IPS DF 6.9 (cell line): ENCODE measurements around the gene DYNC2I2.
"Not testable (repeated sequence)": the region's sequence is repeated elsewhere in the genome, so short reads cannot be mapped to it uniquely, and the experiment has no call there.

Source experiments
- DNase-seq: peaks from one replicate; pipeline ENCODE4 v3.0.0-alpha.2; 2013; ENCODE audit warnings: low read depth, low spot score
- H3K27ac ChIP-seq: one replicate; pipeline ENCODE4 v1.5.1; 2013; ENCODE audit warnings: low read length, control low read depth
- H3K27me3 ChIP-seq: 2 replicates; pipeline ENCODE4 v1.6.1; 2013; ENCODE audit warnings: mild to moderate bottlenecking, low read length; ENCODE audit not compliant: control insufficient read depth, insufficient read depth
- H3K36me3 ChIP-seq: 2 replicates; pipeline ENCODE4 v1.6.1; 2013; ENCODE audit warnings: low read length; ENCODE audit not compliant: control insufficient read depth, insufficient read depth
- H3K4me1 ChIP-seq: 2 replicates; pipeline ENCODE4 v1.6.1; 2013; ENCODE audit warnings: low read length; ENCODE audit not compliant: control insufficient read depth, insufficient read depth
- H3K4me3 ChIP-seq: 2 replicates; pipeline ENCODE4 v1.5.1; 2013; ENCODE audit warnings: mild to moderate bottlenecking, low read length
- H3K9me3 ChIP-seq: 2 replicates; pipeline ENCODE4 v1.6.1; 2013; ENCODE audit warnings: low read length, inconsistent platforms; ENCODE audit not compliant: control insufficient read depth, insufficient read depth
- WGBS: extraction: QIAGEN DNeasy Blood & Tissue Kit; methylation state at CpG from one replicate; pipeline ENCODE4 v1.1.7; 2013; ENCODE audit warnings: mixed read lengths, missing lambda C conversion rate; ENCODE audit not compliant: insufficient read length, insufficient coverage; 5-methylcytosine and 5-hydroxymethylcytosine counted together

Gene DYNC2I2

DNA sequence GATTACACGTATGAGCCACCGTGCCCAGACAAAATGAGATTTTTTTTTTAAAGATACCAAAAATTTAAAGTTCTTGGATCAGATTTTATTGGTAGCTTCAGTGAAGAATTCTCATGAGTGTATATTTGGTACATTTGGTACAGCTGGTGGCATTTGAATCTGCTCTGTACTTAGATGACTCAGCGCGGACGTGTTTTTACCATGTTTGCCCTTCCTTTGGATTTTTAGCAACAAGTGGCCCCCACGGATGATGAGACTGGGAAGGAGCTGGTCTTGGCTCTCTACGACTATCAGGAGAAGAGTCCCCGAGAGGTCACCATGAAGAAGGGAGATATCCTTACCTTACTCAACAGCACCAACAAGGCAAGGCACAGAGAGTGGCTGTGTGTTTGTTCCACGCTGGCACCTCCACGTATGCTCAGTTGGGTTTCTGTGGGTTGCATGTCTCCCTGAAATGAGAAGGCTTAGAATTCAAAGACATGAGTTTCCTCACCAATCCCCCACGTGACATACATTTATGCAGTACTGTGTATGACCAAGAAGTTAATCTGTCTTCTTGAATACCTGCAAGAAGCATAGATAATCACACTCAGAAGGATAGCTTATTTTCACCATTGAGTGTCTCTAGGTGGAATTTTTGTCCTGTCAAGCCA, 67.9 kb downstream of the DYNC2I2 start:
- Histone ChIP-seq H3K4me1 (no peaks in the 10 kb centered on the region), H3K9me3 (no peaks in the 10 kb centered on the region), H3K36me3 (peaks cover 36% of the 10 kb centered on the region), H3K27me3 (no peaks in the 10 kb centered on the region), H3K4me3 (no peak overlapping the region), H3K27ac (no peak overlapping the region)
- WGBS: no CpG with 5 or more reads among the region's 11 CpGs
- no peak for DNase-seq

DNA sequence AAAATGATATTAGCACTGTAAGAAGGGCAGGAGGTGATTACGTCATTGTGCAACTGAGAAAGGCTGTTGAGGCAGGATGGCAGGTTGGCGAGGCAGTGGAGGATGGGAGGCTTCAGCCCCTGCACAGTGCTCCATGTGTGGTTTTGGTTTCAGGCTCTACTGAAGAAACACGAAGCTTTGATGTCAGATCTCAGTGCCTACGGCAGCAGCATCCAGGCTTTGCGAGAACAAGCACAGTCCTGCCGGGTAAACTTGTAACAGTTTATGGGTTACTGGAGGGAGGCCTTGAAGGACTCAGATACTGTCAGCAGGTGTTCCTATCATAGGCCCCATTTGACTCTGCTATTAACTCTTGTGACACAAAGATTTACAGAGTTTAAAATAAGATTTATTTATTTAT, 69.2 kb downstream of the DYNC2I2 start:
- Histone ChIP-seq H3K36me3 (peaks cover 38% of the 10 kb centered on the region), H3K4me3 (no peak overlapping the region), H3K27me3 (no peaks in the 10 kb centered on the region), H3K27ac (no peak overlapping the region), H3K9me3 (no peaks in the 10 kb centered on the region), H3K4me1 (no peaks in the 10 kb centered on the region)
- WGBS: no CpG with 5 or more reads among the region's 6 CpGs
- DNase-seq: no peak

DNA sequence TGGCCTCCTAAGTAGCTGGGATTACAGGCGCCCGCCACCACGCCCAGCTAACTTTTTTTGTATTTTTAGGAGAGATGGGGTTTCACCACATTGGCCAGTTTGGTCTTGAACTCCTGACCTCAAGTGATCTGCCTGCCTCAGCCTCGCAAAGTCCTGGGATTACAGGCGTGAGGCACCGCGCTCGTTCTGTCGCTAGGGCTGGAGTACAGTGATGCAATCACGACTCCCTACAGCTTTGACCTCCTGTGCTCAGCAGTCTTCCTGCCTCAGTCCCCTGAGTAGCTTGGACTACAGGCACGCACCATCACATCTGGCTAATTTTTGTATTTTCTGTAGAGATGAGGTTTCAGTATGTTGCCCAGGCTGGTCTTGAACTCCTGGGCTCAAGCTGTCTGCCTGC, 69.7 kb downstream of the DYNC2I2 start:
- not testable (repeated sequence) for DNase-seq, H3K4me1 ChIP-seq, H3K27ac ChIP-seq, H3K27me3 ChIP-seq, H3K9me3 ChIP-seq, H3K4me3 ChIP-seq
- H3K36me3 ChIP-seq: peaks cover 43% of the 10 kb centered on the region
- WGBS: no CpG with 5 or more reads among the region's 11 CpGs

DNA sequence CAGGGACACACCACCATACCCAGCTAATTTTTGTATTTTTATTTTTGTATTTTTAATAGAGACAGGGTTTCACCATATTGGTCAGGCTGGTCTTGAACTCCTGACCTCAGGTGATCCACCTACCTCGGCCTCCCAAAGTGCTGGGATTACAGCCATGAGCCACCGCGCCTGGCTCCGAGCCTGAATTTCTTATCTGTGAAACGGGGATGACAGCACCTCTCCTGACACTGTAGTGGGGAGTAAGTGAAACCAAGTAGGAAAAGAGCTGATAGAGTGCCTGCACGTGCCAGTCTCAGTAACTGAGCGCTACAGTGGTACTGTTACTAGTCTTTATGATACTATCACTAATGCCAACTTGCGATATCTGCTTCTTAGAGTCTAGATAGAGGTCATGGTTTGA, 71.5 kb downstream of the DYNC2I2 start:
- peaks cover 42% of the 10 kb centered on the region for H3K36me3 ChIP-seq
- DNase-seq, H3K4me3 ChIP-seq, H3K9me3 ChIP-seq, H3K27ac ChIP-seq, H3K4me1 ChIP-seq, H3K27me3 ChIP-seq: not testable (repeated sequence)
- WGBS: no CpG with 5 or more reads among the region's 8 CpGs
